Ishikawa (cell line): ENCODE data around the gene PTPN7.

Source experiments
- CEBPB ChIP-seq: IDR thresholded peaks from 2 replicates; pipeline ENCODE4 v1.6.1; 2012
- CREB1 ChIP-seq: IDR thresholded peaks from 2 replicates; pipeline ENCODE4 v1.6.1; 2012; ENCODE audit warnings: low read depth
- EP300 ChIP-seq: IDR thresholded peaks from 2 replicates; pipeline ENCODE4 v1.6.1; 2012; ENCODE audit warnings: borderline replicate concordance
- FOXM1 ChIP-seq: IDR thresholded peaks from 2 replicates; pipeline ENCODE4 v1.6.1; 2012; ENCODE audit warnings: low read depth, borderline replicate concordance
- MAX ChIP-seq: IDR thresholded peaks from 2 replicates; pipeline ENCODE4 v1.6.1; 2012
- RAD21 ChIP-seq: IDR thresholded peaks from 2 replicates; pipeline ENCODE4 v1.6.1; 2012; ENCODE audit warnings: low read depth
- REST ChIP-seq: IDR thresholded peaks from 2 replicates; pipeline ENCODE4 v1.6.1; 2012; ENCODE audit warnings: low read depth, mild to moderate bottlenecking
- TAF1 ChIP-seq: IDR thresholded peaks from 2 replicates; pipeline ENCODE4 v1.6.1; 2012; ENCODE audit warnings: low read depth, mild to moderate bottlenecking
- YY1 ChIP-seq: IDR thresholded peaks from 2 replicates; pipeline ENCODE4 v1.6.1; 2012; ENCODE audit warnings: low read depth

- no peak for TF ChIP-seq REST
- TF ChIP-seq TAF1 = no peak
- TF ChIP-seq EP300 = no peak
- no peak for TF ChIP-seq RAD21
- TF ChIP-seq CEBPB = no peak
- no peak for TF ChIP-seq CREB1
- TF ChIP-seq FOXM1 = no peak
- no peak for TF ChIP-seq YY1
- TF ChIP-seq MAX = no peak
Measured at GRCh38 chr1:202168861-202169260, 8.5 kb upstream of the PTPN7 start.
